ENCODE data around the gene MAPK14.
"Not testable (repeated sequence)": the region's sequence is repeated elsewhere in the genome, so short reads cannot be mapped to it uniquely, and the experiment has no call there.

The MAPK14 gene

GRCh38 chr6:36027501-36028087 is at the start of gene MAPK14:
Gene MAPK14 (plus strand): TSS chr6:36027808. CDS start chr6:36028158, 350 bp downstream.
- DNase-seq (ENCODE audit: low spot score) = peak; percentile 98

DNA sequence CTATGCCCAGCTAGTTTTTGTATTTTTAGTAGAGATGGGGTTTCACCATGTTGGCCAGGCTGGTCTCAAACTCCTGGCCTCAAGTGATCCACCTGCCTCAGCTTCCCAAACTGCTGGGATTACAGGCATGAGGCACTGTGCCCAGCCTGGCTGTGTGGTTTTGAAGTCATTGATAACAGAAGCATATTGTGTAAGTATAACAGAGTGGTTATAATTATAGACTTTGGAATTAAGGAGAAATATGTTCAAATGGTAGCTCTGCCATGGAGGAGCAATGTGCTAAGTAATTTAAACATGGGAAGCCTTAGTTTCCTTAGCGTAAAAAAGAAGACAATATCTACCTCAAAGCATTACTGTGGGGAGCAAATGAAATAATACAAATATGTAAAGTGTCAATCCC is 47.5 kb upstream of the MAPK14 start:
- DNase-seq (ENCODE audit: low spot score) = not testable (repeated sequence)

- no peak for DNase-seq (ENCODE audit: low spot score)
Observed at GRCh38 chr6:35980991-35981645, 46.5 kb upstream of the MAPK14 start.

GRCh38 chr6:35984701-35985100 is 42.9 kb upstream of the MAPK14 start:
- no peak for DNase-seq (ENCODE audit: low spot score)

DNA sequence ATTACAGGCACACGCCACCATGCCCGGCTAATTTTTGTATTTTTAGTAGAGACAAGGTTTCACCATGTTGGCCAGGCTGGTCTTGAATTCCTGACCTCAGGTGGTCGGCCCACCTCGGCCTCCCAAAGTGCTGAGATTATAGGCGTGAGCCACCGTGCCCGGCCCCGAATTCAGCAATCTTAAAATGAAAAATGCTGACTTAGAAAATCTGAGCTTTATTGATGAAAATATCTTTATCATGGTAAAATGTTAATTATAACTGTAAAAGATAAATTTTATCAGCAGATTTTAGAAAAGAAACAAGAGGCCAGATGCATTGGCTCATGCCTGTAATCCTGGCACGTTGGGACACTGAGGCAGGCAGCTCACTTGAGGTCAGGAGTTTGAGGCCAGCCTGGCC is 39.6 kb upstream of the MAPK14 start:
- not testable (repeated sequence) for DNase-seq (ENCODE audit: low spot score)

GRCh38 chr6:35993150-35993549 is 34.5 kb upstream of the MAPK14 start:
- DNase-seq (ENCODE audit: low spot score) = no peak

DNA sequence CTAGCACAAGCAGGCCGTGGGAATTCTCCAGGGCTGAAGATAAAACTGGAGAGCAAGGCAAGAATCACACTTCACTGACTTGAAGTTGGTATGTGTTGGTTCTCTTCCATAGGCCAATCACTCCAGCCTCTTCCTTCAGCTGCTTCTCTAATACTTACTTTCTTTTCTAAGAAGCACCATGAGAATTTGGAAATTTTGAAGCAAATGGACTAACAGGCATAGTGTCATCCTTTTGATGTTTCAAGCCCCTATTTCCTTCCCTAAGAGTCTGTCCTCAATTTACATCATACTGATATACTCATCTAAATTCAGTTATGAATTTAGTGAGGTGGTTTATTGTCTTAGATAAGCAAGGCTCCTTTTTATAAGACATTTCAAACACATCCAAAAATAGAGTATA is 27.2 kb upstream of the MAPK14 start:
- DNase-seq (ENCODE audit: low spot score) = no peak

- DNase-seq (ENCODE audit: low spot score) = no peak
Observed at GRCh38 chr6:36015666-36016065, 11.9 kb upstream of the MAPK14 start.

DNA sequence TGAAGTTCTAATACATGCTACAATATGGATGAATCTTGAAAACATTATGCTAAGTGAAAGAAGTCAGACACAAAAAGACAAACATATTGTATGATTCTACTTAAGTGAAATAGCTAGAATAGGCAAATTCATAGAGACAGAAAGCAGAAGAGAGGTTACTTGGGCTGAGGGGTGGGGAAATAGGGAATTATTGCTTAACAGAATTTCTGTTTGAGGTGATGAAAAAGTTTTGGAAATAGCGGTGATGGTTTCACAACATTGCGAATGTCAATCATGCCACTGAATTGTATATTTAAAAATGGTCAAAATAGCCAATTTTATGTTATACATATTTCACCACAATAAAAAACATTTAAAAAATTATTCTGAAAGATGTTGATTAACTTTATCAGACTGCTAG is 9.3 kb upstream of the MAPK14 start:
- DNase-seq (ENCODE audit: low spot score) = no peak

DNA sequence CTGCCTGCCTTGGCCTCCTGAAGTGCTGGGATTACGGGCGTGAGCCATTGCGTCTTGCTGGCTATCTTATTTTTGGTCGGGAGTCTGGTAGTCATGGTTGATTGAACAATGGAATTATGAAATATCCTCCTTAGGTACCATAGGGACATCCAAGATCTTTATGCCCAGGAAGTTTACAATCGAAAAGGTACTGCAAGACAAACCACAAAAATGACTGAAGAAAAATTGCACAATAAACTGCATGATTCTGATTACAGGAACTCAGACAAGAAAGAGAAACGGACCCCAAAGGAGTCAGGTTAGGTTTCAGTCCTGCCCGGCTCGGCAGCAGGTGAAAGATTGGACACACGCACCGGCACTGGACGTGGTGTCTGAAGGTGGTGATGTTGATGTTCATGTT is 8.4 kb upstream of the MAPK14 start:
- DNase-seq (ENCODE audit: low spot score) = no peak

DNA sequence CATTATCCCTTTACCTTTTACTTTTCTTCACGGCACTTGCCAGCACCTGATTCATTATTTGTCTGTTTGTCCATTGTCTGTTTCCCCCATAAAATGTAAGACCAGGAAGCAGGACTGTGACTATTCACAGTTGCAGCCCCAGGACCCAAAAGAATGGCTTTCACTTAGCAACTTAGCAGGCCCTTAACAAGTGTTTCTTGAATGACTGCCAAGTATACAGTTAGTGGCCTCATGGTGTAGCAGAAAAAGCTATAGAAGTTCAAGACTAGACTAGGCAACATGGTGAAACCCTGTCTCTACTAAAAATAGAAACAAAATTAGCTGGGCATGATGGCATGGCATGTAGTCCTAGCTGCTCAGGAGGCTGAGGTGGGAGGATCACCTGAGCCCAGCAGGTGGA is 7.5 kb upstream of the MAPK14 start:
- no peak for DNase-seq (ENCODE audit: low spot score)

DNA sequence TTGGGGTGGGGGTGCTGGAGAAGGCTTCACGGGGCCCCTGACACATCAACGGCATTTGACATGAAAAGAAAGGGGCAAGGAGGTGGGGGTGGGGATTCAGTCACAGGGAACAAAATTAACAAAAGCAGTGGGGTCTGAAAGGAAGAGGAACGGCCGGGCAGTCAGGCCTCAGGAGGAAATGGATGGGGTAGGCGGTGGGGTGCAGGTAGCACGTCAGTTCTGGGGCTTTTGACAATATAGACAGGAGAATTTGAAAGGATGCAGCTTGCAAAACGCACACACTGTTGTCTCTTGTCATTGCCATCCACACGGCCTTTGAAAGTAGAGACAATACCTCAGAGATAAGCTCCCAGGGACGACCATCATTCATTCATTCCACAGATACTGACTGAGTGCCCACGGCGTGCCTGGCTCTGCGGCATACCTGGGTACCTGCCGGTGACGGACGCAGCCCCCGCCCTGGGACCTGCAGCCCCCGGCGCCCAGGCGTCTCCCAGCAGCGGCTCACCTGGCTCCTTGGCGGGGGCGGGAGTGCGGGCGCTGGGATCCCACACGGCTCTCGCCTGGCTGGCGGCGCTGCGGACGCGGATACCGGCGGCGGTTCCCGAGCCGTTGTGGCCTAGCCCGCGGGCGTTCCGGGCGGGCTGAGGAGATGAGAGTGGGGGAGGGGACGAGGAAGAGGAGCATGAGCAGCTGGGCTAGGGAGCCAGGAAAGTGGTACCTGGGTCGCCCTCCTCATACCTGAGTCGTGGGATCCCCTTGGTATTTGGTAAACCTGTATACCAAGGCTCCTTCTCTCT is 3.4 kb upstream of the MAPK14 start, which contains the start of gene SLC26A8:
Gene SLC26A8, minus strand, starts transcription at position 646 of the 800 bp plus-strand sequence. CDS start 4,934 bp downstream, outside the sequence.
- no peak for DNase-seq (ENCODE audit: low spot score)

- DNase-seq (ENCODE audit: low spot score) = no peak
Observed at GRCh38 chr6:36025260-36025931, 2.2 kb upstream of the MAPK14 start.

DNA sequence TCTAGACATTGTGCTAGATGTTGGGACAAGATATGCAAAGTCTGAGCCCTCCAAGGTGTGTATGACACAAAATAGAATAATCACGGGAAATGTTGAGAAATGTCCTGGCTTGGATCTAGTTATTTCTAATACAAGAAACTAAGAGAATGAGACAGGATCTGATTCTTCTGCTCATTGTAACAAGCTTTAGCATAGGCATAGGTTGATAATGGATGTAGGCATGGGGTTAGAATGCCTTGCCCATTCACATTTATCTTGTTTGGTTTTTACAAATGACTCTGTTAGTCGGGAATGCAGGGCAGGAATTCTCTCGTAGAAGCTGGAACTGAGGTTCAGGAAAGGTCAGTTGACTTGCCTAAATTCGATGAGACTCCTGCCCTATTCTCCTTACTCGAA is 1.7 kb upstream of the MAPK14 start:
- no peak for DNase-seq (ENCODE audit: low spot score)

- DNase-seq (ENCODE audit: low spot score) = peak; percentile 36
Observed at GRCh38 chr6:36028088-36028876, 674 bp downstream of the MAPK14 start.

- peak; percentile 61 for DNase-seq (ENCODE audit: low spot score)
Observed at GRCh38 chr6:36028877-36029324, 1.3 kb downstream of the MAPK14 start.

DNA sequence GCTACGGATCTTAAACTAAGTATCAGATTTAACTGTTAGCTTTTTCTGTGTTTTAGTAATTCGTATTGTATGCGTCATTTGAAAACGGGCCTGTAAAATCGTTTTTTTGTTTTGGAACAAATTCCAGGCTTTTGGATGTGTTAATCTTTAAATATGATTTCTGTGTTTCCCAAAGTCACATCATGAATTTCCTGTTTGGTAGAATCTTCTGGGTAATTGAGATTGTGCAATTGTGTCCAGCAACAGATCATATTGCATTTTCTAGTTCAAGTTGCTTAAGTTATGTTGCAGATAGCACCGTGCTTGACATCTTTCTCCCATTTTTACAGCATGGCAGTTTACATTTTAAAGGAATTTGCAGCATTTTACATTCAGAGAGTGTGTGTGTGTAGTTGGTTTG is 1.9 kb downstream of the MAPK14 start:
- peak; percentile 19 for DNase-seq (ENCODE audit: low spot score)

DNA sequence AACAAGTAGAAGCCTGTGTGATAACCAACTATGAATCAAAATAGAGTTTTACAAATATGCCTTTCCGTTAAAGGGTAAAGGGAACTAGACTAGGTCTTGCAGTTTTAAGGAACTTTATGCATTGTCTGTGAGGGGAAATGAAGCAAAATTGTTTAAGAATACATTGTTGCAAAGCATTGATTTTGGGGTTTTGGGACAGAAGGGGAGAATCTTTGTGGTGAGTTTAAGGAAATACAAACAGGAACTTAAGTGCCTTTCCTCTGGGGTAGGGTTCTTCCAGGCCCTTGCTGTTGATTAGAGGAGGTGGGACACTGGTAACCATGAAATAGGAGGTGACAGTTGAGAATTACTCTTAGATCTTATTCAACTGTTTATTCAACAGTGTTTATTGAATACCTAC is 4.7 kb downstream of the MAPK14 start:
- DNase-seq (ENCODE audit: low spot score) = no peak

DNA sequence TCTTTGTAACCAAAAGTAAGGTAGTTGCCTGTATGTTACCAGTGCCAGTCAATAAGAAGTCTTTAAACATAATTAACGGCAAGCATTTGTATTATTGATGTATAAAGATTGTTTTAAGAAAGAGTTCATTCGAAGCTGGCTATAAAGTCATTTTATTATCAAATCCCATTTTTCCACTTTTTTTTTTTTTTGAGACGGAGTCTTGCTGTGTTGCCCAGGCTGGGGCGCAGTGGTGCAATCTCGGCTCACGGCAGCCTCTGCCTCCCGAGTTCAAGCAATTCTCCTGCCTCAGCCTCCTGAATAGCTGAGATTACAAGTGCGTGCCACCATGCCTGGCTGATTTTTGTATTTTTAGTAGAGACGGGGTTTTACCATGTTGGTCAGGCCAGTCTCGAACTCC is 5.5 kb downstream of the MAPK14 start:
- not testable (repeated sequence) for DNase-seq (ENCODE audit: low spot score)

DNA sequence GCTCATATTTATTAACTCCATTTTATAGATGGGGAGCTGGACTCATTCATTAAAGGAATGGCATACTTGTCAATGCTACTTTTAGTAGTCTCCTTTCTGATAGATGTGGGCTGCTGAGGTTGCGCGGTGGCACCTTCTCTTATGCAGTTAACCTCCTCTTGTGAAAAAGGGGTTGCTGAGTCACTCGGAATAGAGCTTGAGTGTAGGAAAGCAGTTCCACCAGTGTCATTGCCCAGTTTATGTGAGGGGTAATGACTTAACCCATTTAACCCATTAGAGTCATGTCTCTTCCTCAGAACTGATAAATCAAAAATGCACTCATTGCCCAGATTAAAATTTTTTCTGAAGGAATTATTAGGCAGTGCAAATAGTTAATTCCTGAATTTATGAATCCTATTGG is 6.3 kb downstream of the MAPK14 start:
- DNase-seq (ENCODE audit: low spot score) = no peak

- DNase-seq (ENCODE audit: low spot score) = no peak
Observed at GRCh38 chr6:36034441-36034840, 6.8 kb downstream of the MAPK14 start.

DNA sequence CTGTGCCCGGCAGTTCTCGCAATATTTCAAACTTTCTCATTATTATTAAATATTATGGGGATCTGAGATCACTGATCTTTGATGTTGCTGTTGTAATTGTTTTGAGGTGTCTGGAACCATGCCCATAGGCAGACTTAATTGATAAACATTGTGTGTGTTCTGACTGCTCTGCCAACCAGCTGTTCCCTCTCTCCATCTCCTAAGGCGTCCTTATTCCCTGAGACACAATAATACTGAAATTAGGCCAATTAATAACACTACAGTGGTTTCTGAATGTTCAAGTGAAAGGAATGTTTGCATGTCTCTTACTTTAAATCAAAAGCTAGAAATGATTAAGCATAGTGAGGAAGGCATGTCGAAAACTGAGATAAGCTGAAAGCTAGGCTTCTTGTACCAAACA is 7.6 kb downstream of the MAPK14 start:
- DNase-seq (ENCODE audit: low spot score) = no peak

Measured in SW480 (cell line).